OCI-LY1 (cell line): Measurements from ENCODE around the gene NBEAL1.

Source experiments
- CTCF ChIP-seq: fragments of 200-600 bp; sonication (generic), shearing (Covaris generic); IDR thresholded peaks from 2 replicates; pipeline ENCODE4 v1.5.1; 2017; ENCODE audit warnings: mild to moderate bottlenecking, antibody characterized with exemption, low read length, moderate library complexity, mixed read lengths
- EZH2 ChIP-seq: fragments of 200-600 bp; sonication (generic), shearing (Covaris generic); IDR thresholded peaks from 2 replicates; pipeline ENCODE4 v1.8.0; 2017; ENCODE audit warnings: borderline replicate concordance, mixed run types, mild to moderate bottlenecking, antibody characterized with exemption, low read length, moderate library complexity, mixed read lengths

DNA sequence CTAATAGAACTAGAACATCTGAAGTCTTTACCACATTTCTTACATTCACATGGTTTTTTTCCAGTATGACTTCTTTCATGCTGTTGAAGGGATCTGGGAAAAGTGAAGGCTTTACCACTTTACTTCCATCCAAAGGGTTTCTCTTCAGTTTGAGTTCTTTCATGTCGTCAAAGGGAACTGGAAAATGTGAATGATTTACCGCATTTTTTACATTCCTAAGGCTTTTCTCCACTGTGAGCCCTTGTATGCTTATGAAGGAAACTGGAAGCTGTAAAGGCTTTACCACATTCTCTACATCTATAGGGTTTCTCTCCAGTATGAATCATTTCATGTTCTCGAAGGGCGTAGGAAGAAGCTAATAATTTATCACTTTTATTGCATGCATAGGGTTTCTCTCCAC, 46.7 kb downstream of the NBEAL1 start:
- TF ChIP-seq CTCF (no peak), EZH2 (no peak)
